Measurements from ENCODE around the gene COX7A2L.
A peak's percentile ranks its signal among the peaks of the same experiment; 100 is the strongest.
"Not testable (repeated sequence)": the region's sequence is repeated elsewhere in the genome, so short reads cannot be mapped to it uniquely, and the experiment has no call there.

The COX7A2L gene

DNA sequence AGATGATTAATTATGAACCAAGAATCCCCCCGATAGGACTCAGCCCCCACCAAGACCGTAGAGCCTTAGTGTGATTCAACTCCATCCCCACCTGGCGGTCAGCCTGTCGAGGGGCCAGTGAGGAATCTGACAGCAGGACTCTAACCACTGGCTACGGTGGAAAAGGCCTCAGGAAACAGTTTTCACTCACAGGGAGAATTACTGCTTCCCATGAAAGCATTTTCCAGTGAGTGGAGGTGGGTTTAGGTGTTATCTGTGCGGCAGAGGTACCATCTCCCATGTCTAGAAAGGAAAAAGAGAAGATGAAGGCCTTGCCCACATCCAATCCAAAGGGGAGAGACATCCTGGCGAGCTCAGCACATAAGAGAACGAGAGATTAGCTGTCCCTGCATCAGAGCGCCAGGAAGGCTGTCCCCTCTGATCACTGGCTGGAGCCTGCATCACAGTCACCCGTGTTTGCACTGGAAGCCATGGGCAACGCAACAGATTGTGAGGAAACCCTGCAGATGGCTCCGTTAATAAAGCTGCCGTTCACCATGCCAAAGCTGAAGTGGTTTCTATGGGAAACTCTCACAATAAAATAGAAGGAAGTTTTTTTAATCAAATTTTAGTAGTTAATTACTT, 22.3 kb downstream of the COX7A2L start:
- no peak for DNase-seq

DNA sequence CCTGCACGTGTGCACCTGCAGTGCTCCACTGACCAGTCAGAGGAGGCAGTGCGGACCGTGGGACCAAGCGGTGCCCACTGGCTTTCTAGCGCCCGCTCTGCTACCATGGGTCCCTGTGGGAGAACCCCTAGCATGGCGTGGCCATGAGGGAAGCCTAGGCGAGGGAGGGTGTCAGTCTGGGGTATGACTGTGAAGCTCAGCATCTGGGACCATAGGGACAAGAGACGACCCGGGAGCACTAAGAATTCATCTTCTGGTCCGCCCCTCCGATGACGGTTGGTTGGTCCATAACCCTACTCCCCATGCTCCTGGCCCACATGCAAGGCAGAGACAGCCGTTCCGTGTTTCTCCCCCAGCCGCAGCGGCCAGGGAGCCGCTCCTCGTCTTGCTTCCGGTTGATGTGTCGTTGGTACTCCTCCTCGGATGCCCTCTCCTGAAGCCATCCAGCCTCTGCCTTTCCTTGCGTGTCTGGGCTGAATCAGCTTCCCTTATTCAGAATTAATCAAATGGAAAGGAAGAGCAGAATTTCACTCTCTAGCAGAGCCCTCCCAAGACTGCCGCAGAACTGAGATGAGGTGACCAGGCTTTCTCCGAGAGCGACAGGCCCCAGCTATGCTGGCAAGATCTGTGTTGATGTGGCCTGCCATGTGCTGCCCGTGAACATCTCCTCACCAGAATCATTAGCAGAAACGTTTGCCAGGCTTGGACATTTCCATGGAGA, 23.0 kb downstream of the COX7A2L start:
- DNase-seq: no peak

DNA sequence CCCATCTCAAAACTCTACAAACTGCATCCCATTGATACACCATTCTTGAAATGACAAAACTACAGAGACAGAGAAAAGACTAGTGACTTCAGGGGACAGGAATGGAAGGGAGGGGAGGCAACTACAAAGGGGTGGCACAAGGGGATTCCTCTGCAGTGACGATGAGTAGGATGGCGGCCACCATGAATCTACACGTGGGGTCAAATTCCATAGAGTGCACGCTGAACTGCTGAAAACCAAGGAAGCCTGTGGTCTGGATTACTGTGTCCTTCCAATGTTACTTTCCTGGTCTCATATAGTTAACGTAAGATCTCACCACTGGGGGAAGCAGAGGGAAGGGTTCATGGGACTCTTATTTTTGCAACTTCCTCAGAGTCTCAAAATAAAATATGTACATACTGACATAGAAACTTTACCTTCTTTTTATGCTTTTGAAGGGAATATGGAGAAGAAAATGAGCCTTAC, 23.6 kb downstream of the COX7A2L start:
- DNase-seq: no peak

DNA sequence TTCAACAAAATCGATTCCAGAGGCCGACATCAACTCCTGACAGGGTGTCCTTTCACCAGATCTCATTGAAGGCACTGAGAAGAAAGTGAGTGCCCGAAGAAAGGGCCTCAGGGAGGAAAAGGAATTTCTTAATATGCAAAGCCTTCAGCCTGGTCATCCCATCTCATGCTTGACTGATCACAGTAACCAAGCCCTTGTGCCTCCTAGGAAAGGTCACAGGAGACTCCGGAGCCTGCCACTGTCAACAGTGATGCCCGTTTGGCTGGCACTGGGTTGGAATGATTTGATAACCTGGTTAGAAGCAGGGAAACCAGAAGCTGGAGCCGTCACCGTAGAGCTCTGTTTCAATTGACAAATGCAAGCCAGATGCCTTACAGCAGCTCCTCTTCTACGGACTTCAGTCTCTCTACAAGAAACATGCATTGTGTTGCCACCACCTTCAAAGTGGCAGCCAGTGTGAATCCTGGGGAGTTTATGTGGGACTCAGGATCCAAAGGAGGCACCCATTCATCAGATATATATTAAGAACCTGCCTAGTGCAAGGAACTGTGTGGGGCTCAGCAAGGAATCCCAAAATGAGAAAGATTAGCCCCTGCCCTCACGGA, 24.6 kb downstream of the COX7A2L start:
- no peak for DNase-seq

DNA sequence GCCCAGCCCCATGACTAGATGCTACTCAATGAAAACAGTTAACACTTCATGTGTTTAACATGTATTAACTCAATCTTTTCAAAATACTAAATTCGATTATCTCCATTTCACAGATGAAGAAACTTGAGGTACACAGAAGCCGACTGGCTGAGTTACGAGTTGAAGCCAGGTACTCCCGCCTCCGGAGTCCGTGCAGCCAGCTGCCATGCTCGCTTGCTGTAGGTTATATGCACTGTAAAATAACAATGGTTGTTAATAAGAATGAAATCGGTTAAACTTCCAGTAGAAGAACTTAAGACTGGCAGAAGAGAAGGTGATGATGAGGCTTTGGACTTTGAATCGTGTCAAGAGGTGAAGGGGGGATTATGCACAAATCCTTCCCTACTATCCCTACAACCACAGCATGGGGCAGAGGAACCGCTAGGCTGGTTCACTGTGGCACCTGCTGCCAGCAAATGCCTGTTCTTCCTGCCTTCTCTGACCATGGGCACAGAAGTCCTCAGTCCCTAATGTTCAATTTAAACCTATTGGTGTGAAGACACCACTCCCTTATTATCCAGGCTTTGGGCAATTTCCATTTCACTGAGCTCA, 25.4 kb downstream of the COX7A2L start:
- DNase-seq: no peak

DNA sequence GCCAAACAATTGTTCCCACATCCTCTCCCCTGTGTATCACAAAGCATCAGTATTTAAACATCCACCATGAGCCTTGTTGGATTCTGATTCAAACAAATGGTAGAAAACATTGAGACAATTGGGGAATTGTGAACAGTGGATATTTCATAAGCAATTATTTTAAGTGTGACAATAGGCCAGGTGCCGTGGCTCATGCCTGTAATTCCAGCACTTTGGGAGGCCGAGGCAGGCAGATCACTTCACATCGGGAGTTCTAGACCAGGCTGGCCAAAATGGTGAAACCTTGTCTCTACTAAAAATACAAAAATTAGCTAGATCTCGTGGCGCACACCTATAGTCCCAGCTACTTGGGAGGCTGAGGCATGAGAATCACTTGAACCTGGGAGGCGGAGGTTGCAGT, 26.2 kb downstream of the COX7A2L start:
- DNase-seq: not testable (repeated sequence)

DNA sequence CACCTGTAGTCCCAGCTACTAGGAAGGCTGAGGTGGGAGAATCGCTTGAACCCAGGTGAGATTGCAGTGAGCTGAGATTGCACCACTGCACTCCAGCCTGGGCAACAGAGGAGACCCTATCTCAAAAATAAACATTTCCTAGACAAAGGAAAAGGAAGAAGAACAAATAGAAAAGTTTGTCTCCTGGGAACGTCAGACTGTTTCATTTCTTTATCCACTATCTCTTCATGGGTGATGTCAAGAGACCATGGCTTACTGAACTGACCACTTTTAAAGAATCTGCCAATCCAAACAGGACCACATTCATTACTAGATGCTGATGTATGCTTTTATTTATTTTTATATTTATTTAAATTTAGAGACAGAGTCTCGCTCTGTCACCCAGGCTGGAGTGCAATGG, 26.8 kb downstream of the COX7A2L start:
- DNase-seq: no peak

DNA sequence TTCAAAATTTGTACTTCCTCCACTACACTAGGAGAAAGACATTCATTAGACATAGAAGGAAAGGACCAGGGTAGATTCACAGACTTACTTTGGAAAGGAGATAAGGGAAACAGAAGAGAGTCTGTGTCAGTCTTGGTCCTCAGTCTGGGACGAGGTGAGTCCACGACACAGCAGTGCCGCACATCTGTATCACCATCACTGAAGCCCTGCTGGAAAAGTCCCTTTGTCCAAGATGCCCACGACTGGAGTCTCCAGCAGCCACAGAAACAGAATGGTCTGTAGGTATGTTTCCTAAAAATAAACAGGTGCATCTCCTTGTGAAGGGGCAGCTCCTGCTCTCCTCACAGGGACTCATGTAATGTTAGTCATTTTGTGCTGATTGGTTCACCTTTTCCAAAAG, 27.4 kb downstream of the COX7A2L start:
- no peak for DNase-seq

DNA sequence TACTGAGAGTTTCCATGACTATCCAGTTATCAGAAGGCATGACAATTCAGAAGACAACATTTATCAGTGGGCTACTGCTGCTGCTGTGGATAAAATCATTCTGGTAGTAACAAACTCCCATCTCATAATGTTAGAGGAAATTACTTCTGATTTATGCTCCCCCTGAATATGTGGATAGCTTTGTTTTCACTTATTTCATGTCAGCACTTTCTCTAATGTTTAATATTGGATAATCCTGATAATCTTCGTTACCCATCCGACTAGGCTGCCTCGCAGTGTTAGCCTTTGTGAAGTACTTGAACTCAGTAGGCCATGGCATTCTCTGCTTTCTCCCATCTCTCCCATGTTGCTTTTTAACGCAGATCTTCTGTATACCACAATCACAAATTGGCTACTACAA, 28.4 kb downstream of the COX7A2L start:
- DNase-seq: no peak

DNA sequence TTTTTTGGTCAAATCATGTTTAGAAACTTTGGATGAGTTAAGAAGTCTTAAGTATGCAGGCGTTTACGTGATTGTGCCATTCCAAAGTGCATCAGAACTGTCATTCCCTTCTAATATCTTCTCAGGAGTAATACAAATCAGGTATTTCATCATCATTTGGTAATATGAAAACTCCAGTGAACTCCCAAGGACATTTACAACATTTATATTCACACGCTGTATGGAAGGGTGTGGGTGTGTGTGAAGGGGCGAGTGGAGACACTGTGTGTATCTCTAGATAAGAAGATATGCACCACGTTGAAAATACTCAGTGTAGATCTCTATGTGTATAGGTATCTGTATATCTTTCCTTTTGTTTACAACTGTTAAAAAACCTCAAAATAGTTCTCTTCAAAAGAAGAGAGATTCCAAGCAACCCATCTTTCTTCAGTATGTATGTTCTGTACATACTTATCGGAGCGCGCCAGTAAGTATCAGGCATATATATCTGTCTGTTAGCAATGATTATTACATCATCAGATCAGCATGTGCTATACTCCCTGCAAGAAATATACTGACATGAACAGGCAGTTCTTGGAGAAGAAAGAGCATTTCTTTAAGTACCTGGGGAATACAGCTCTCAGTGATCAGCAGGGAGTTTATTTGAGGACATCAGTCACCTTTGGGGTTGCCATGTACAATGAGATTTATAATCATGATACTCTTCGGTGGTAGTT, 29.3 kb downstream of the COX7A2L start:
- DNase-seq: no peak

DNA sequence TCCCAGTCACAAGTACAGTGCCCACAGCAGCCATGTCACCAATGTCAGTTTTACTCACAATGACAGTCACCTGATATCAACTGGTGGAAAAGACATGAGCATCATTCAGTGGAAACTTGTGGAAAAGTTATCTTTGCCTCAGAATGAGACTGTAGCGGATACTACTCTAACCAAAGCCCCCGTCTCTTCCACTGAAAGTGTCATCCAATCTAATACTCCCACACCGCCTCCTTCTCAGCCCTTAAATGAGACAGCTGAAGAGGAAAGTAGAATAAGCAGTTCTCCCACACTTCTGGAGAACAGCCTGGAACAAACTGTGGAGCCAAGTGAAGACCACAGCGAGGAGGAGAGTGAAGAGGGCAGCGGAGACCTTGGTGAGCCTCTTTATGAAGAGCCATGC, 31.3 kb downstream of the COX7A2L start:
- DNase-seq: no peak

DNA sequence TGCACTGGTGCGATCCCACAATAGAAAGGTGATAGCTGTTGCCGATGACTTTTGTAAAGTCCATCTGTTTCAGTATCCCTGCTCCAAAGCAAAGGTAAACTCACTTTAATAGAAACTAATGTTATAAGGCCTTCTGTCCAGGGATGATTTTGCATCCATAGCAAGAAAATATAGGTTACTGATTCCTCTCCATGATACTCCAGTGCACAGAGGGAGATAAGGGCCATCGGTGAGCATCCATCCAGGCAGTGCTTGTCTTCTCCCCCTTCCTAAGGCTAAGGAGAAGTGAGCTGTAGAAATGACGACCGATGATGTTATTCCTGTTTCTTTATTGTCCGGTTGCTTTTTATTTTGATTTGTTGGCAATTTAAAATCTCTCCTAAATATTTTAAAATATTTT, 32.1 kb downstream of the COX7A2L start:
- DNase-seq: no peak

DNA sequence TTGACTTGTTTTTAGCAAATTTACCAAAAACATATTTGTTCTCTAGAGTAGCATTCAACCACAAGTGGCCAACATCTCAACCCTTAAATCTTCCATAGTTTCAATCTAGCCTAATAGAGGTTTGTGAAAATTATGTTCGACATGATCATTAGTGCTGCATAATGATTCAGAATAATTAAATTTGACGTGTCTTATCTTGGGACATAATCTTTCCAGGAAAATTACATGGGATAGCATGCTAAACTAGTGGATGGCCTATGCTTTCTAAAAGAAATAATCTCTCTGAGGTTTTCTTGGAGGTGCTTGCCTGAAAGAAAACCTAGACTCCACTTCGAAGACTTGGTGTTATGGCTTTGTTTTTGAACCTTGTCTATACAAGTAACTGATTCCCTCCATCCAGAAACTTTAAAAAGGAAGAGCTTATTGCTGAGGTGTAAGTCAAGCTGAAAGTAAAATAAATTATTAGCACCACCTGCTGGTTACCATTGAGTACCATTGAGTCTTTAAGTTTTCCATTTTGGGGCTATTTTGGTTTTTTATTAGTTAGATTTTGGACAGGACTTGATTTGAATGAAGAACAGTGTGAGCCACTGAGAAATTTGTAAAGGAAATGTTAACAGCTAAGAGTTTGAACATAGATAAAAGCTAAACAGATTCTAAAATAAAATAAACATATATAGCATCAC, 32.7 kb downstream of the COX7A2L start:
- DNase-seq: peak; percentile 48

DNA sequence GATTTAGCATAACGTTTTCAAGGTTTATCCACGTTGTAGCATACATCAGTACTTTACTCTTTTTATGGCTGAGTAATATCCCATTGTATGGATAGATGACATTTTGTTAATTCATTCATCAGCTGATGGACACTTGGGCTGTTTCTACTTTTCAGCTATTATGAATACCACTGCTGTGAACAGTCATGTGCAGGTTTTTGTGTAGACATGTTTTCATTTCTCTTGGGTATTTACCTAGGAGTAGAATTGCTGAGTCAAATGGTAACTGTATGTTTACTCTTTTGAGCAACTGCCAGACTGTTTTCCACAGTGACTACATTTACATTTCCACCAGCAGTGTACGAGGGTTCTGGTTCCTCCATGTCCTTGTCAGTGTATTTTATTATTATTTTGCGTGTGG, 33.9 kb downstream of the COX7A2L start:
- DNase-seq: no peak

DNA sequence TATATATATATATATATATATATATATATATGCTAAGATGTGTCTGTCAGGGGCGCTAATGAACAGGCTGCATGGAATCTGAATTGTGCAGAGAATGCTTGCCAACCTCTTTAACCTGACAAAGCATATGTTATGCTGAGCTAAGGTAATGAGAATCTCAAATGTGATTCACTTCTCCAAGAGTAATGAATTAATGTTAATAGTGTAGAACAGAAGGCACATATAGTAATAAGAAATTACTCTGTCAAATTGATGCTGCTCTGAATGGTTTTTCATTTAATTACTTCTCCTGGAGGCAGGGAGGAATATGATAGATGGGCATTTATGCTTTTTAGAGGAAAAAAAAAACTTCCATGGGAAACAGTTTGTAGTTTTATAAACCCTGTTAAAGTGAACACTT, 35.4 kb downstream of the COX7A2L start:
- no peak for DNase-seq

DNA sequence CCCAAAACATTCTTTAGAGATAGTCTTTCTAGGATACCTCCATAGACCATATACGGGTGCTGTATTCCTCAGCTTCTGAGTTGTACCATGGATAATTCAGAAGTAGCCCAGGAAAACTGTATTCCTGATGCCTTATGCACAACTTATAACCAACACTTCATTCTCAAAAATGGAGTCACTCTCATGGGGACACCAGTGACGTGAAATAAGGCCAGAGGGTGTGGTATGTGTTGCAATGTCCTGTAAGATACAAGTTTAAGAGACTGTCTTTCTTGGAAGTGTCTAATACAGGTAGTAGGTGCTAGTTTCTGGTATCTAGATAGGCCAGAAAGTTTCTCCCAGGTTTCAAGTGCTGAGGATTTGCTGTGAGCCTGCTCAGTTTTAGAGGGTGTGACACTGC, 36.1 kb downstream of the COX7A2L start:
- no peak for DNase-seq

DNA sequence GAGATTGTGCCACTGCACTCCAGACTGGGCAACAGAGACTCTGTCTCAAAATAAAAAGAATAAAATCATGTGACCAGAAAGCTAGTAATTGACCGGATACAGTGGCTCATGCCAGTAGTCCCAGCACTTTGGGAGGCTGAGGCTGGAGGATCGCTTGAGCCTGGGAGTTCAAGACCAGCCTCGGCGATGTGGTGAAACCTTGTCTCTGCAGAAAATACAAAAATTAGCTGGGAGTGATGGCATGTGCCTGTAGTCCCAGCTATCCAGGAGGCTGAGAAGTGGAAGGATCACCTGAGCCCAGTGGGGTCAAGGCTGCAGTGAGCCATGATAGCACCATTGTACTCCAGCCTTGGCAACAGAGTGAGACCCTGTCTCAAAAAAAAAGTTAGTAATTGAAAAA, 36.8 kb downstream of the COX7A2L start:
- no peak for DNase-seq

DNA sequence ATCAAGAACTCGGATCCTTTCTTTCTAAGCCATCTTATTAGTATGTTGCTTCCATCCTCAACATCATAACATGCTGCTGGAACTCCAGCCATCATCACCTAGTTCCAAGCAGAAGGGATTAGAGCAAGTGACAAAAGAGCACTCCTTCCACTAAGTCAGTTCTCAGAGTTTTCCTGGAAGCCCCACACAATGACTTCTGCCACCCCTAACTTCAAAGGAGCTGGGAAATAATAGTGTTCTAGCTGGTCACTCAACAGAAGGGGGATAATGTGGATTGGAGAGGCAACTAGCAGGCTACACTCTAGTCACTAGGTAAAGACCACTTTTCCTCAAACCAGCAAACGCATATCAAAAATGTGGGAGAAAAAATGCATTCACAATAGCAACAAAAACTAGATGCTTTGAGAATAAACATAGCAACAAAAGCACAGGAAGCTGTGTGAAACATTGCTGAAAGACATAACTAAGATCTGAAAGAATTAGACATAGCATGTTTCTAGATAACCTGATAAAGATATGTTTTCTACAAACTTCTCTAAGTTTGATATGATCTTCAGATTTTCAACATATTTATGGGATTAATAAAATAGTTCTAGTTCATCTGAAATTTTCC, 39.5 kb downstream of the COX7A2L start:
- DNase-seq: peak; percentile 27

DNA sequence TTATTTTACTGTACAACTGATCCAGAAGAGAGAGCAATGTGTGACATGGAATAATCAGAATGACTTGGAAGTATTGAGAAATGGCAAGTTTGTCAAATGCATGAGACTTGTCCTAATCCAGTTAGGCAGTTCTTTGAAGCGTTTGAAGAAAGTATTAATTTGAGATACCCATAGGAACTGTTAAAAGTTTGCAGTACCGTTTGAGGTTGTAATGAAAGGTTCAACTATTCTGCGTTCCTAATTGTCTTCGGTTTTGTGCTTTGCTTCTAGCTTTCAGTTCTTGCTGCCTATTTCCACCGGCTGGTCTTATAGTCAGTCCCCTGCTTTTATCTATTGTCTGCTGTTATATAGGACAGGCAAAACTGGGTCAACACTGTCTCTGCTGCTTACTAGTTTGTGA, 41.8 kb downstream of the COX7A2L start:
- no peak for DNase-seq

DNA sequence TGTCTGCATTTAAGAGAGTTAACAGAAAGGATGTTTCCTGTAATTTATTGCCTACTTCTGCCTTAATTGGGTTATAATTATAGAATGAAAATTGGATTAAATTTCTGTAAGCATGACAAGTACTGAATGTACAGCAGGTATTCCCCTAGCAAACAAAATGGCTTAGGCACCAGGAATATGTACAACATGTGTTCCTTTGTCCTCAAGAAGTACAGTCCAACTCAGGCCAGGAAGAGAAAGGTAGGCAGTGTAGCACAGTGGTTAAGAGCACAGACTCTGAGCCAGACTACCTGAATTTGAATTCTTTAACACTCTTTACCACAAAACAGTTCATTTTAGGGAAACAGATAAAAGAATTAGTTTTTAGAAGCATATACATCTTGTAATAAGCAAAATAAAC, 43.1 kb downstream of the COX7A2L start:
- no peak for DNase-seq

DNA sequence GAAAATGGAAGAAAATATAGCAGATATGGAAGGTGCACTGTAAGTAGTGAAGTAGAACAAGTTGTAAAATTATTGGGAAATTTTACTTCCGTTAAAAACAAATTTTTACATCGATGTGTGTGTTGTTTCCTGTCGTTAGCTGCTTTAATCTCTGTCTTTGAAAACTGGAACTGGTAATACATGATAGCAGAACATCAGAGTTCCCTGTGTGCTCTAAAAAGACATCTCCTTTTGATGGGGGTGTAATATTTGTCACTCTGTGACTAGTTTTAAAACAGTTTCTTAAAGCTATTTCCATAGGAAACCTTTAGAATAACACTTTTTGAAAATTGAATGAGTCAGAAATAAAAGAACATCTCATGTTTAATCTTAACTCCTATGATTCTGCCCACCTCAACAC, 43.5 kb downstream of the COX7A2L start:
- DNase-seq: no peak

DNA sequence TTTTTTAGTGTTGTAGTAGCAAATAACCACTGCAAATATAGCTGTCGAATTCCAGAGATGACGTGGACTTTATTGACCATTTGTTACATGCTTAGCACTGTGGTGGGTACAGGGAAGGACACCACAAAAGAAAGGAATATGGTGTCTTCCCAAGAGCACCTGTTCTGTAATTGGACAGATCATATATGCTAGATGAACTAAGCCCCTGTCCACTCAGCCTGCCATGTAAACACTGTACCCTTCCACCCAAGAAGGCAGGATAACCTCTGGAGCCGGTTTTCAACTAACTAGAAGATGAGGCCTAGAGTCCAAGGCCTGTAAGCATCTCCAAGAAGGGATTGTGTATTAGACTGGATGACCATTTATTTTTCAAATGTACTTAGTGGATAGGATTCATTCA, 44.1 kb downstream of the COX7A2L start:
- no peak for DNase-seq
